ENCODE measurements around the gene PANK1.

- no peak for TF ChIP-seq EP300 (IDR thresholded peaks at IDR 0.05; ENCODE audit: borderline replicate concordance)
- TF ChIP-seq MAX (IDR thresholded peaks at IDR 0.05) = no peak
- no peak for TF ChIP-seq CREB1 (IDR thresholded peaks at IDR 0.05; ENCODE audit: low read depth)
- no peak for TF ChIP-seq TEAD4 (IDR thresholded peaks at IDR 0.05)
- no peak for TF ChIP-seq REST (IDR thresholded peaks at IDR 0.05; ENCODE audit: low read depth)
- no peak for TF ChIP-seq NFIC (IDR thresholded peaks at IDR 0.05)
- TF ChIP-seq ZBTB7A (IDR thresholded peaks at IDR 0.05; ENCODE audit: low read depth) = no peak
- no peak for TF ChIP-seq RAD21 (IDR thresholded peaks at IDR 0.05; ENCODE audit: low read depth)
- no peak for TF ChIP-seq USF1 (IDR thresholded peaks at IDR 0.05)
- TF ChIP-seq CEBPB (IDR thresholded peaks at IDR 0.05) = no peak
- no peak for TF ChIP-seq TAF1 (IDR thresholded peaks at IDR 0.05; ENCODE audit: low read depth)
- no peak for TF ChIP-seq TCF12 (IDR thresholded peaks at IDR 0.05; ENCODE audit: low read depth)
- TF ChIP-seq YY1 (IDR thresholded peaks at IDR 0.05; ENCODE audit: low read depth) = no peak
- no peak for TF ChIP-seq EGR1 (IDR thresholded peaks at IDR 0.05)
Observed at GRCh38 chr10:89566992-89567391, 78.0 kb downstream of the PANK1 start.
